HG02943 (cell line): Measurements from ENCODE around the gene GTPBP6.
"Not testable (repeated sequence)": the region's sequence is repeated elsewhere in the genome, so short reads cannot be mapped to it uniquely, and the experiment has no call there.

Experiments
- ATAC-seq: cut with Tn5 transposase; IDR thresholded peaks from one replicate; pipeline ENCODE4 v1.9.1; 2021; ENCODE audit warnings: mild to moderate bottlenecking, low read depth, moderate library complexity; ENCODE audit not compliant: unreplicated experiment

The GTPBP6 gene

GRCh38 chrX:352582-353314 lies 34.2 kb upstream of the GTPBP6 start:
- ATAC-seq: no peak

GRCh38 chrX:352181-352580 lies 33.6 kb upstream of the GTPBP6 start:
- ATAC-seq: no peak

- ATAC-seq: no peak
Observed at GRCh38 chrX:351736-352135, 33.1 kb upstream of the GTPBP6 start.

- ATAC-seq: not testable (repeated sequence)
Observed at GRCh38 chrX:351324-351641, 32.7 kb upstream of the GTPBP6 start.

GRCh38 chrX:350534-351323 lies 32.1 kb upstream of the GTPBP6 start:
- ATAC-seq: no peak

- ATAC-seq: no peak
Observed at GRCh38 chrX:350148-350533, 31.5 kb upstream of the GTPBP6 start.

- no peak for ATAC-seq
Observed at GRCh38 chrX:349702-350101, 31.1 kb upstream of the GTPBP6 start.

- no peak for ATAC-seq
Observed at GRCh38 chrX:349196-349595, 30.6 kb upstream of the GTPBP6 start.

- no peak for ATAC-seq
Observed at GRCh38 chrX:348461-349117, 30.0 kb upstream of the GTPBP6 start.

GRCh38 chrX:347351-348117 lies 28.9 kb upstream of the GTPBP6 start:
- ATAC-seq: no peak

- no peak for ATAC-seq
Observed at GRCh38 chrX:346034-346813, 27.6 kb upstream of the GTPBP6 start.

GRCh38 chrX:345020-345925 lies 26.7 kb upstream of the GTPBP6 start:
- ATAC-seq: no peak

- no peak for ATAC-seq
Observed at GRCh38 chrX:344371-344901, 25.8 kb upstream of the GTPBP6 start.

- ATAC-seq: no peak
Observed at GRCh38 chrX:341541-342101, 23.0 kb upstream of the GTPBP6 start.

GRCh38 chrX:340641-341423 lies 22.2 kb upstream of the GTPBP6 start:
- ATAC-seq: no peak

GRCh38 chrX:340121-340520 lies 21.5 kb upstream of the GTPBP6 start:
- ATAC-seq: no peak

- ATAC-seq: no peak
Observed at GRCh38 chrX:338836-339400, 20.3 kb upstream of the GTPBP6 start.
